Mesothelial cell of epicardium (in vitro differentiated cells): ENCODE measurements around the gene DERL2. TPM values are rescaled to one million over a fixed set of nuclear protein-coding genes. Genes with fewer than 3 reads are reported as not detected.
A peak's percentile ranks its signal among the peaks of the same experiment; 100 is the strongest.

ENCODE experiments used
- DNase-seq, 2 experiments: peaks; one replicate each; pipeline ENCODE4 v3.0.0; 2021; ENCODE audit warnings: low spot score in 2 of 2; ENCODE audit not compliant: unreplicated experiment in 2 of 2
- H3K27ac Mint-ChIP-seq: 2 replicates; pipeline ENCODE4 v1.8.0; 2021; ENCODE audit warnings: mixed read lengths
- H3K27me3 Mint-ChIP-seq: 2 replicates; pipeline ENCODE4 v1.8.0; 2021; ENCODE audit warnings: low read depth, mixed read lengths
- H3K36me3 Mint-ChIP-seq: 2 replicates; pipeline ENCODE4 v1.8.0; 2021; ENCODE audit warnings: mixed read lengths
- H3K4me1 Mint-ChIP-seq: 2 replicates; pipeline ENCODE4 v1.8.0; 2021; ENCODE audit warnings: mixed read lengths
- H3K4me3 Mint-ChIP-seq: 2 replicates; pipeline ENCODE4 v1.8.0; 2021; ENCODE audit warnings: mild to moderate bottlenecking, moderate library complexity, mixed read lengths
- H3K9me3 Mint-ChIP-seq: 2 replicates; pipeline ENCODE4 v1.8.0; 2021; ENCODE audit warnings: mixed read lengths
- CTCF ChIP-seq: fragments of 200-600 bp; sonication (generic); IDR thresholded peaks from one replicate; pipeline ENCODE4 v1.5.0; 2021; ENCODE audit warnings: antibody characterized with exemption; ENCODE audit not compliant: unreplicated experiment
- total RNA-seq: library from RNA; stranded (reverse); gene quantifications from 3 replicates; pipeline ENCODE4 v1.2.1, GENCODE V29; 2021

The DERL2 gene
- total RNA-seq, 1 donor from 2014 or later = 70.6 TPM

DNA sequence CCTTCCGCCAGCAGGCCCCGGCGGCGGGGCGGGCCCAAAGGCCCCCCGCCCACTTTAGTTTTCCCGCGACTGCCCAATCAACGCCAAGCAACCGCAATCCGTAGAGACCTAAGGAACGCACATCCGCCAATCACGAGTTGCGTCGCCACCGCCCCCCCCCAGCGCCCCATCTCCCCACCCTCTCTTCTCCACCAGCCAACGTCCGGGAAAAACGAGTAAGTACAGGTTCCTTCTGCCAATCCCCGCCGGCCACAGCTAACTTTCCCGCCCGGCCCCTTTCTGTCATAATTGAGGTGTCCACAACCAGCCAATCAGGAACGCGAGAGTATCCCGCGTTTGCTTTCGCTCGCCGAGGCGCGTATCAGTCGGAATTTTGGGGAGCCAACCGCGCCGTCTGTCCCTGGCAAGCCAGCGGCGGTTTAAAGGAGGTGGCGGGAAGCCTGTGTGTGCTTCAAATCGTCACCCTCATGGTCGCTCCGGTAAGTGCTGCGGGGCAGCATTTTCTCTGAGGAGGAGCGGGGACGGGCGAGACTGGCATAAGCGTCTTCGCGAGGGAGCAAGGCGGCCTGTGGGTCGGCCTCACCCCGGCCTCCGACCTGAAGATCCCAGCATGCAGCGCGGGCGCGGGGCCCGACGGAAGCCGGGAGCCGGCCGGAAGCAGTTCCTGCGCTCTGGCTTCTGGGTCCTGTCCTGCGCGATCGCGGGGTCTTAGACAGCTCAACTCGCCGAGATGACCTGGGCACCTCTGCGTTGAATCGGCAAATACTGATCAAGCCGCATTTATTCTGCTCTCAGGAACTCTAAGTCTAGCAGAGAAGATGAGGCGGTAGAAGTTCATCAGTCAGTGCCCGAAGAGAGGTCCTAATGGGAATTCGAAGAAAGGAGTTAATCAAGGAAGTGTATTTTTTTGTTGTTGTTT lies 487 bp upstream of the DERL2 start, which contains the start of gene MIS12:
MIS12 (plus strand) TSS at position 361 of the 919 bp plus-strand sequence. CDS start 2,297 bp downstream, outside the sequence.
- H3K9me3 Mint-ChIP-seq = no peaks in the 10 kb centered on the region
- peaks cover 44% of the 10 kb centered on the region for H3K4me1 Mint-ChIP-seq
- no peak for TF ChIP-seq CTCF
- H3K27me3 Mint-ChIP-seq = no peaks in the 10 kb centered on the region
- peak within 1 kb of the TSS; percentile 96 for H3K4me3 Mint-ChIP-seq
- peak; percentile 94 to 96 for DNase-seq
- peak within 1 kb of the TSS; percentile 99 for H3K27ac Mint-ChIP-seq
- peaks cover 29% of the 10 kb centered on the region for H3K36me3 Mint-ChIP-seq

DNA sequence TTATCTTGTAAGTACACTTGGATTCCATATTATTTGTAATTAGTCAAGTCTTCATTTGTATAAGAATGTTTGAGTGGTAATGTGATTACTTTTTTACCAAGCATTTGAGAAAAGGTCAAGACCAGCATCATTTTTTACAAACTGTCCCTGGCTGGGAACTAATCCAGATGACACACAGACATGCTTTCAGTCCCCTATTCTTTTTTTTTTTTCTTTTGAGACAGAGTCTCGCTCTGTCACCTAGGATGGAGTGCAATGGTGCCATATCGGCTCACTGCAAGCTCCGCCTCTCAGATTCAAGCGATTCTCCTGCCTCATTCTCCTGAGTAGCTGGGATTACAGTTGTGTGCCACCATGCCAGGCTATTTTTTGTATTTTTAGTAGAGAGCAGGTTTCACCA lies 4.5 kb downstream of the DERL2 start:
- peaks cover 47% of the 10 kb centered on the region for H3K36me3 Mint-ChIP-seq
- no peaks in the 10 kb centered on the region for H3K27me3 Mint-ChIP-seq
- H3K4me3 Mint-ChIP-seq = no peak overlapping the region
- peaks cover 7% of the 10 kb centered on the region for H3K9me3 Mint-ChIP-seq
- peak overlapping the region; percentile 82 for H3K27ac Mint-ChIP-seq
- no peak for TF ChIP-seq CTCF
- peaks cover 37% of the 10 kb centered on the region for H3K4me1 Mint-ChIP-seq
- DNase-seq = no peak

DNA sequence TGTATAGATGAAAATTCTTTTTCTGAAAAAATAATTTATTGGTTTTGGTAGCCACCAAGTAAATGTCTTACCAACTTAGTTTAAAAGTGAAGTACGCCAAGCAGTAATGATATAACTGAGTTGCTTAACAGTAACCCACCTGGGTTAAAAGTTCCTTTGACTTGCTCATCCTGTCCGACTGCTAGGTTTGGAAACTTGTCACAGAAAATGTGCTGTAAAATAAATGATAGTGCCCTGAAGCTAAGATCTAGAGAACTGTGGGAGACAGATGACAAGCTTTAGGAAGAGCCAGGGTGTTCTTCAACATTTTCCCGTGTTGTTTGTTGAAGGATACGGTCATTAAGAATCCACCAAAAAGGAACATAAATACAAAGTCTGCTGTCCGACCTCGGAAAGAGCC lies 5.0 kb downstream of the DERL2 start:
- no peaks in the 10 kb centered on the region for H3K27me3 Mint-ChIP-seq
- no peak for TF ChIP-seq CTCF
- H3K4me3 Mint-ChIP-seq = no peak overlapping the region
- H3K4me1 Mint-ChIP-seq = peaks cover 37% of the 10 kb centered on the region
- peaks cover 49% of the 10 kb centered on the region for H3K36me3 Mint-ChIP-seq
- peaks cover 7% of the 10 kb centered on the region for H3K9me3 Mint-ChIP-seq
- DNase-seq = no peak
- peak overlapping the region; percentile 82 for H3K27ac Mint-ChIP-seq

DNA sequence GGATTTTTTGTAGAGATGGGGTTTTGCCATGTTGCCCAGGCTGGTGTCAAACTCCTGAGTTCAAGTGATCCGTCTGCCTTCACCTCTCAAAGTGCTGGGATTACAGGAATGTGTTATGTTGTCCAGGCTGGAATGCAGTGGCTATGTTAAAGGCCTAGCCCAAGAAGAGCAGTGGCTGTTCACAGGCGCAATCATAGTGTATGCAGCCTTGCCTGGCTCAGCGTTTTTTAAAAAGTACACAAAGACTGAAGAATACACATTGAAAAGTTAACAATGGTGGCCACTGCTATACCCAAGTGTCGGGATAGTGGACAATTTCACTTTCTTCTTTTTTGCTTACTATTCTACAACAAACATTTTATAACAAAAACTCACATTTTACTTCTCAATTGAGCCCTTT lies 7.0 kb downstream of the DERL2 start:
- no peak for DNase-seq
- Mint-ChIP-seq H3K4me1 (peaks cover 23% of the 10 kb centered on the region), H3K9me3 (peaks cover 7% of the 10 kb centered on the region), H3K36me3 (peaks cover 58% of the 10 kb centered on the region), H3K27me3 (no peaks in the 10 kb centered on the region), H3K27ac (no peak overlapping the region), H3K4me3 (no peak overlapping the region)
- no peak for TF ChIP-seq CTCF

DNA sequence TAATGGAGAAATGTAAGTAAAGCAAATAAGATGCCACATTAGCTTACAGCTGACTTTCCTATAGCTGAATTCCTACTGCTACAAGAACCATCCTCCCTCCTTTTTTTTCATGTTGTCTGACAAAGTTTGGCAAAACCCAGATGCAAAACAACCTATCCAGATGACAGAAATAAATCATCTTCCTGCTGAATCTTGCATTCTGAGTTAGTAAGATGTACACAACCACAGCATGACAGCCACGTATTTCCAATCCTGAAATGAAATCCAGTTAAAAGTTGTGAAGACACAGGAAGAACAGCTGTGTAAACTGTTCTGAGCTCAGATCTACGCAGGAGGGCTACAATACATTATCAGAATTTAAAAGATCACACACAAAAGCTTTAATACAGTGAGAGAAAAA lies 12.1 kb downstream of the DERL2 start:
- TF ChIP-seq CTCF = no peak
- peaks cover 7% of the 10 kb centered on the region for H3K9me3 Mint-ChIP-seq
- no peaks in the 10 kb centered on the region for H3K4me1 Mint-ChIP-seq
- no peak overlapping the region for H3K4me3 Mint-ChIP-seq
- H3K27ac Mint-ChIP-seq = no peak overlapping the region
- H3K27me3 Mint-ChIP-seq = no peaks in the 10 kb centered on the region
- H3K36me3 Mint-ChIP-seq = peaks cover 49% of the 10 kb centered on the region
- no peak for DNase-seq
